ENCODE data around the gene SLC15A1.
A peak's percentile ranks its signal among the peaks of the same experiment; 100 is the strongest.

The SLC15A1 gene

GRCh38 chr13:98717891-98718290 is 34.6 kb downstream of the SLC15A1 start:
- DNase-seq (ENCODE audit: low read depth): no peak
- no peak for TF ChIP-seq CTCF (IDR thresholded peaks at IDR 0.05; ENCODE audit: insufficient read depth, low read depth, low read length, missing control alignments)
- H3K4me3 ChIP-seq (ENCODE audit: low read depth, low read length): no peak overlapping the region

DNA sequence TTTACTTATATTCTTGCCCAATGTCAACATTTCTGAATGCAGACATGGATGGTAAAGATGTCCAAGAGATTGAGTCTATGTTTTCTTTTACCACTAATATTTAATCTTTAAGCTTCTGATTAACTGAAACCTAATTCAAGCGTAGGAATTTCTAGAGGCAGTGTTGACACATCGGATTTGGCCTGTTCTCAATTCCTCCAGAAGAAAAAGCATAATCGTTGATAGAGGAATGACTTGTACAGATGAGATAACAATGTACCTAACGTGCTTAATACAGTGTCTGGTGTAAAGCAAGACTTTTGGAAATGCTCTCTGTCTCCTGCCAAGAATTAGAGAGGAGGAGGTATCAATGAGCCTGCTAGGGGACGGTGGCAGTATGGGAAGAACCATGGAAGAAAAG is 35.2 kb downstream of the SLC15A1 start:
- DNase-seq (ENCODE audit: low read depth): no peak
- no peak overlapping the region for H3K4me3 ChIP-seq (ENCODE audit: low read depth, low read length)
- TF ChIP-seq CTCF (IDR thresholded peaks at IDR 0.05; ENCODE audit: insufficient read depth, low read depth, low read length, missing control alignments): no peak

DNA sequence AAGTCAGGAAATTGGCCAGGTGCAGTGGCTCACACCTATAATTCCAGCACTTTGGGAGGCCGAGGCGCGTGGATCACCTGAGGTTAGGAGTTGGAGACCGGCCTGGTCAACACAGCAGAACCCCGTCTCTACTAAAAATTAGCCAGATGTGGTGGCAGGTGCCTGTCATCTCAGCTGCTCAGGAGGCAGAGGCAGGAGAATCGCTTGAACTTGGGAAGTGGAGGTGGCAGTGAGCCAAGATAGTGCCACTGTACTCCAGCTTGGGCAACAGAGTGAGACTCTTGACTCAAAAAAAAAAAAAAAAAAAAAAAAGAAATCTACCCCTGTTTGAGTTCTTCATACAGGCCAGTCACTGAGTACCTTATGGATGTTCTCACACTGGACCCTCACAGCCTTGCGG is 42.0 kb downstream of the SLC15A1 start:
- TF ChIP-seq CTCF (IDR thresholded peaks at IDR 0.05; ENCODE audit: insufficient read depth, low read depth, low read length, missing control alignments): no peak

GRCh38 chr13:98707281-98707999 is 45.0 kb downstream of the SLC15A1 start:
- H3K4me3 ChIP-seq (ENCODE audit: low read depth, low read length): no peak overlapping the region
- DNase-seq (ENCODE audit: low read depth): peak; percentile 11
- TF ChIP-seq CTCF (IDR thresholded peaks at IDR 0.05; ENCODE audit: insufficient read depth, low read depth, low read length, missing control alignments): no peak

More for the DNA sequence above, 42.0 kb downstream of the SLC15A1 start:
- no peak overlapping the region for H3K4me3 ChIP-seq (ENCODE audit: low read depth, low read length)
- no peak for DNase-seq (ENCODE audit: low read depth)

- H3K4me3 ChIP-seq (ENCODE audit: low read depth, low read length): no peak overlapping the region
- no peak for TF ChIP-seq CTCF (IDR thresholded peaks at IDR 0.05; ENCODE audit: insufficient read depth, low read depth, low read length, missing control alignments)
- peak; percentile 11 for DNase-seq (ENCODE audit: low read depth)
Observed at GRCh38 chr13:98706446-98707110, 45.9 kb downstream of the SLC15A1 start.

GRCh38 chr13:98697791-98698190 is 54.7 kb downstream of the SLC15A1 start:
- no peak overlapping the region for H3K4me3 ChIP-seq (ENCODE audit: low read depth, low read length)
- no peak for DNase-seq (ENCODE audit: low read depth)
- TF ChIP-seq CTCF (IDR thresholded peaks at IDR 0.05; ENCODE audit: insufficient read depth, low read depth, low read length, missing control alignments): no peak

All from GM12865 (cell line).